ENCODE measurements around the gene CAV2.

DNA sequence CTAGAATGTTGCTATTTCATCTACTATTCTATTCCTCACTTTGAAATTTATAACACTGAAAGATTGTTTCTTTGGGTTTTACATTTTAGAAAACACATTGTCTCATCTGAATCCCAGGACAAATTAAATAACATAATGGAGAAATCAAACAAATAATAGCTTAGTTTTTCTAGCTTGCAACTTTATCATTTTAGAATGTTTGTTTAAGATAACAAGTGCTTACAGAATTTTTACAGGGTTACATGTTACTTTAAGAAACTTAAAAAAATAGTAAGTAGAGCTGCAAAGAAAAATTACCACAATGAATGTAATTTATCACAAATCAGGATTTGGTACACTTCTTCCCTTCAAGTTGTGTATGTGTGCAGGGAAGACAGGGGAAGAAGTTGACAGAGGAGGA lies 11.3 kb downstream of the CAV2 start:
- TF ChIP-seq EP300 (IDR thresholded peaks at IDR 0.05; ENCODE audit: borderline replicate concordance) = no peak
- TF ChIP-seq RAD21 (IDR thresholded peaks at IDR 0.05; ENCODE audit: low read depth) = no peak
- no peak for TF ChIP-seq TCF12 (IDR thresholded peaks at IDR 0.05; ENCODE audit: low read depth)
- no peak for TF ChIP-seq MAX (IDR thresholded peaks at IDR 0.05)
- TF ChIP-seq TAF1 (IDR thresholded peaks at IDR 0.05; ENCODE audit: low read depth) = no peak
- TF ChIP-seq YY1 (IDR thresholded peaks at IDR 0.05; ENCODE audit: low read depth) = no peak
- no peak for TF ChIP-seq EGR1 (IDR thresholded peaks at IDR 0.05)
- TF ChIP-seq ZBTB7A (IDR thresholded peaks at IDR 0.05; ENCODE audit: low read depth) = no peak
- TF ChIP-seq, protein P1, sequence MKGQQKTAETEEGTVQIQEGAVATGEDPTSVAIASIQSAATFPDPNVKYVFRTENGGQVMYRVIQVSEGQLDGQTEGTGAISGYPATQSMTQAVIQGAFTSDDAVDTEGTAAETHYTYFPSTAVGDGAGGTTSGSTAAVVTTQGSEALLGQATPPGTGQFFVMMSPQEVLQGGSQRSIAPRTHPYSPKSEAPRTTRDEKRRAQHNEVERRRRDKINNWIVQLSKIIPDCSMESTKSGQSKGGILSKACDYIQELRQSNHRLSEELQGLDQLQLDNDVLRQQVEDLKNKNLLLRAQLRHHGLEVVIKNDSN (IDR thresholded peaks at IDR 0.05) = no peak
- no peak for TF ChIP-seq CREB1 (IDR thresholded peaks at IDR 0.05; ENCODE audit: low read depth)
- TF ChIP-seq NFIC (IDR thresholded peaks at IDR 0.05) = no peak
- TF ChIP-seq CEBPB (IDR thresholded peaks at IDR 0.05) = no peak
- no peak for TF ChIP-seq REST (IDR thresholded peaks at IDR 0.05; ENCODE audit: low read depth)
- no peak for TF ChIP-seq FOXM1 (IDR thresholded peaks at IDR 0.05; ENCODE audit: borderline replicate concordance, low read depth)

Measured in Ishikawa (cell line).